GM12864 (cell line): Measurements from ENCODE around the gene IMP3.

Experiments used
- DNase-seq: peaks from one replicate; pipeline ENCODE4 v3.0.0-alpha.2; 2011; ENCODE audit warnings: low read depth
- H3K4me3 ChIP-seq: 2 replicates; pipeline ENCODE4 v1.5.1; 2011; ENCODE audit warnings: mild to moderate bottlenecking, low read depth, low read length, control low read depth
- TF ChIP-seq, protein P1 (sequence below): IDR thresholded peaks from 2 replicates; pipeline ENCODE4 v1.5.1; 2011; ENCODE audit warnings: low read depth, mild to moderate bottlenecking, moderate library complexity, low read length, control low read depth, inconsistent platforms; ENCODE audit errors: missing control alignments

The IMP3 gene

DNA sequence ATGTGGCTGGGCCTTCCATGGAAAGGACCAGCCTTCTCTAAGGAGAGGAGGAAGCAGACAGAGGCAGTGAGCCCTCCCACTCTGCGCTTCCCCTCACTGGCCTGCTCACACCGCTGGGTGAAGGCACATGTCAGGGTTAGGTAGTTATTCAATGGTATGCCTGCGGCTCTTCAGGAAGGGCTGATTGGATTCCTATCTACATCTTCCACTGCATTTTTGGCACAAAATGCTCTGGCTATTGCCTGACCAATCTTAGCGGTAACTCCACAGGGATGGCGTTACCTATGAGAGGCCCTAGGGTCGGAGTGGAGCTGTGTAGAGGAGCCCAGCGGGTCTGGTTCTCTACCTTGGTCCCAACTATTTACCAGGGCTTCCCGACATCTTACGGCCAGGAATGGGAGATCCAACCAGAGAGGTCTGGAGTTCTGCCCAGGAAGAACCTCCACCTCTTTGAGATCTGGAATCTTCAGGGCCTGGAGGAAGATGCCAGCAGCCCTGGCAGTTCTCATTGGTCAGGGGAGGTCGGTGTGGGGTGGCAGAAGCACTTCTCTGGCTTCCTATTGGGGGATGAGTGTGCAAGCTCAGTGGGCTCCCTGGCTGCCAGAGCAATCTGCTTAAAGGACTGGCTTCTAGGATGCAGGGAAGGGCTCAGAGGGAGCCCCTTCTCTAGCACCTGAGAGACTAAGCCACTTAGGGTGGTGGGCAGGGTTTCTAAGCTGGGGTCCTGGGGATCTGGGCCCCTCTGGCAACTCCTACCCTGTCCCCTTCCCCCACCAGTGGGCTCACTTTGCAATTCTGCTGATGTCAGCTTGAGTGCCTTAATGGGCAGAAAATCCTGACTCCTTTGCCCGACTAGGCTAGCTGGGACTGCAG, 31.9 kb upstream of the IMP3 start:
- DNase-seq: no peak
- H3K4me3 ChIP-seq: no peak overlapping the region
- TF ChIP-seq, protein P1, sequence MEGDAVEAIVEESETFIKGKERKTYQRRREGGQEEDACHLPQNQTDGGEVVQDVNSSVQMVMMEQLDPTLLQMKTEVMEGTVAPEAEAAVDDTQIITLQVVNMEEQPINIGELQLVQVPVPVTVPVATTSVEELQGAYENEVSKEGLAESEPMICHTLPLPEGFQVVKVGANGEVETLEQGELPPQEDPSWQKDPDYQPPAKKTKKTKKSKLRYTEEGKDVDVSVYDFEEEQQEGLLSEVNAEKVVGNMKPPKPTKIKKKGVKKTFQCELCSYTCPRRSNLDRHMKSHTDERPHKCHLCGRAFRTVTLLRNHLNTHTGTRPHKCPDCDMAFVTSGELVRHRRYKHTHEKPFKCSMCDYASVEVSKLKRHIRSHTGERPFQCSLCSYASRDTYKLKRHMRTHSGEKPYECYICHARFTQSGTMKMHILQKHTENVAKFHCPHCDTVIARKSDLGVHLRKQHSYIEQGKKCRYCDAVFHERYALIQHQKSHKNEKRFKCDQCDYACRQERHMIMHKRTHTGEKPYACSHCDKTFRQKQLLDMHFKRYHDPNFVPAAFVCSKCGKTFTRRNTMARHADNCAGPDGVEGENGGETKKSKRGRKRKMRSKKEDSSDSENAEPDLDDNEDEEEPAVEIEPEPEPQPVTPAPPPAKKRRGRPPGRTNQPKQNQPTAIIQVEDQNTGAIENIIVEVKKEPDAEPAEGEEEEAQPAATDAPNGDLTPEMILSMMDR: no peak

DNA sequence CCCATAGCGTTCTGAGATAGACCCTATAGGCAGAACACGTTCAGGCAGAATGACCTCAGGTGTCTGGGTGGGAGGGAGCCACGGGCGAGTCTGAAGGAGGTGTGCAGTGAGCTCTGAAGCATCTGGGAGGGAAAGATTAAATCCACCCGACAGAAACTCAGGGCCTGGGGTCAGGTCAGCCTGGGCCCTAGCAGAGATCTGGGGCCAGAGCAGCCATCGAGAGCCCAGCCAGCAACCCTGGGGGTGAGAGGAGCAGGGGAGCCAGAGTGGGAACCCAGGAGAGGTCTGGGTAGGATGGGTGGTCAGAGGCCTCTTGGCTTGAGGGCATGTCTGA, 29.8 kb upstream of the IMP3 start:
- TF ChIP-seq, protein P1: no peak
- DNase-seq: no peak
- H3K4me3 ChIP-seq: no peak overlapping the region

- TF ChIP-seq, protein P1: no peak
Observed at GRCh38 chr15:75669191-75669878, 29.3 kb upstream of the IMP3 start.

GRCh38 chr15:75666823-75667501, 26.9 kb upstream of the IMP3 start:
- no peak for DNase-seq
- H3K4me3 ChIP-seq: no peak overlapping the region
- TF ChIP-seq, protein P1: no peak

More at GRCh38 chr15:75669191-75669878, 29.3 kb upstream of the IMP3 start:
- no peak overlapping the region for H3K4me3 ChIP-seq
- no peak for DNase-seq

- DNase-seq: no peak
- H3K4me3 ChIP-seq: no peak overlapping the region
- TF ChIP-seq, protein P1: no peak
Observed at GRCh38 chr15:75663931-75664421, 24.0 kb upstream of the IMP3 start.

GRCh38 chr15:75662823-75663519, 22.9 kb upstream of the IMP3 start:
- DNase-seq: no peak
- no peak overlapping the region for H3K4me3 ChIP-seq
- TF ChIP-seq, protein P1: no peak
